ENCODE data around the gene TNIP1. TPM values are rescaled to one million over a fixed set of nuclear protein-coding genes. Genes with fewer than 3 reads are reported as not detected.

TNIP1 gene
- total RNA-seq, 1 experiment from 2014 or later, result 122 TPM

- intact Hi-C loops (cut with micrococcal nuclease; ENCODE audit: unreplicated experiment), result no loop called here
- ChIA-PET CTCF (interaction anchor here (0.7 kb wide), 1 partner anchor 108 kb away, joined by 3 read pairs; no protein-coding TSS in a partner anchor), POLR2A (ENCODE audit: unreplicated experiment) (no interaction called here)
Observed at GRCh38 chr5:151110122-151110681, 29.4 kb upstream of the TNIP1 start.

DNA sequence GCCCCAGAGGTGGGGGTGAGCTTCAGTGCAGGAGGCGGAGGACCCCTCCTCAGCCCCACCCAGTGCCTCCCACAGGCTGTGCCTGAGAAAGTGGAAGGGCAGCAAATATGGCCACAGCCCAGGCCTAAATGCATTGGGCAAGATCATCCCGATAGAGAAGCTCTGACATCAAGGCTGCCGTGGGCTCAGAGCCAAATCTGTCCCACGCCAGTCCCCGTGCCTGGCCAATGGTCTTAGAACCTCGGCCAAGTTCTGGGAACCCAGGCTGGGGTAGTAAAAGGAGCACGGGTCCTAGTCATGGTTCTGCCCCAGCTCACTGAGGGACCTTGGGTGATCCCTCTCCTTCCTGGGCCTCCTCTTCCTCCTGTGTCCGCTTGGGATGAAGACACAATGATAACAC lies 27.7 kb upstream of the TNIP1 start:
- intact Hi-C loops (cut with micrococcal nuclease; ENCODE audit: unreplicated experiment), result no loop called here
- Histone ChIP-seq H3K27me3 (ENCODE audit: insufficient read depth, low read depth) (no peaks in the 10 kb centered on the region), H3K27ac (no peak overlapping the region)

More at GRCh38 chr5:151110122-151110681, 29.4 kb upstream of the TNIP1 start:
- H3K36me3 ChIP-seq (ENCODE audit: low read depth), result no peaks in the 10 kb centered on the region
- no peak overlapping the region for H2AFZ ChIP-seq
- H3K4me1 ChIP-seq (replicated peaks; ENCODE audit: insufficient read depth), result no peaks in the 10 kb centered on the region; the same call in 1 of the 2 replicates
- no peaks in the 10 kb centered on the region for H3K9me2 ChIP-seq (ENCODE audit: insufficient read depth)
- H3K79me2 ChIP-seq (ENCODE audit: low read depth), result no peaks in the 10 kb centered on the region
- H3K27ac ChIP-seq, result no peak overlapping the region
- TF ChIP-seq CTCF (conservative IDR thresholded peaks at IDR 0.05) (no peak), EZH2 (IDR thresholded peaks at IDR 0.05; ENCODE audit: low read depth) (no peak)
- H3K9me3 ChIP-seq (ENCODE audit: insufficient read depth, low read depth), result no peaks in the 10 kb centered on the region
- no peaks in the 10 kb centered on the region for H3F3A ChIP-seq (ENCODE audit: insufficient read depth, low read depth)
- no peak for DNase-seq
- H3K4me2 ChIP-seq, result no peak overlapping the region
- H3K27me3 ChIP-seq (ENCODE audit: insufficient read depth, low read depth), result no peaks in the 10 kb centered on the region
- H4K20me1 ChIP-seq (ENCODE audit: insufficient read depth), result no peaks in the 10 kb centered on the region
- no peak overlapping the region for H3K4me3 ChIP-seq
- BruUV-seq (replicated peaks), result no TSS peak

DNA sequence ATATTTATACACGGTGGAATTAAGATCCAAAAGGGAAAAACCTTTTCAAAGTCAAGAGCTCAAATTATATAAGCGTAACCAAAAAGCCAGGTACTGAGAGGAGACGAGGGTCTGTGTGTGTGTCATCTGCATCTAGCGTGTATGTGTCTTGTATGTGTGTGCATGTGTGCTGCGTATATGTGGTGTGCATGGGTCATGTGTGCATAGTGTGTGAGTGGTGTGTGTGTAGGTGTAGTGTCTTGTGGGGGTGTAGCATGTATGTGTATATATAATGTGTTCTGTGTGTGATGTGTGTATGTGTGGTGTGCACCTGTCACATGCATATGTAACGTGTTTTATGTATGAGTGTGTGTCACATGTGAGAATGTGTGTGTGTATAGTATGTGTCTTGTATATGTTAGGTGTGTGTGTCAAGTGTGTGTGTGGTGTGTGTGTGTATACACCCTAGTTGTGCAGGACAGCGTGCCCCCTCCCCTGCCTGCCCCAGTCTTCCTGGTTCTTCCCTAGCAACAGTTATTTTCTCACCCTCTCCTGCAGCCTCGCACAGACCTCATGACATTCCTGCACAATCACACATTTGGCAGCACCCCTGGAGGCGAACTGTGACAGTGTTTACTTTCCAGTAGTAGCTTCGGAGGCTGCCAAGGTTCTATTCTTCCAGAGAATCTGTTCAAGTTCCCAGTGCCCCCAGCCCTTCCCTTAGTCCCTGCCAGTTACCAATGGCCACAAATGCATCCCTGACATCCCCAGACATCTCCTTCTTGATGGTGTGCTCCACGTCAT lies 27.1 kb upstream of the TNIP1 start:
- Histone ChIP-seq H3K79me2 (ENCODE audit: low read depth) (no peaks in the 10 kb centered on the region), H3K36me3 (ENCODE audit: low read depth) (no peaks in the 10 kb centered on the region), H3K4me3 (no peak overlapping the region), H3K27me3 (ENCODE audit: insufficient read depth, low read depth) (no peaks in the 10 kb centered on the region), H3K4me1 (replicated peaks; ENCODE audit: insufficient read depth) (no peaks in the 10 kb centered on the region; the same call in 1 of the 2 replicates), H2AFZ (no peak overlapping the region), H3F3A (ENCODE audit: insufficient read depth, low read depth) (no peaks in the 10 kb centered on the region), H3K4me2 (no peak overlapping the region), H3K9me2 (ENCODE audit: insufficient read depth) (no peaks in the 10 kb centered on the region), H4K20me1 (ENCODE audit: insufficient read depth) (no peaks in the 10 kb centered on the region), H3K9me3 (ENCODE audit: insufficient read depth, low read depth) (no peaks in the 10 kb centered on the region), H3K27ac (no peak overlapping the region)
- CTCF ChIA-PET, result no interaction called here
- no peak for TF ChIP-seq CTCF (conservative IDR thresholded peaks at IDR 0.05)
- TF ChIP-seq EZH2 (IDR thresholded peaks at IDR 0.05; ENCODE audit: low read depth), result no peak
- intact Hi-C loops (cut with micrococcal nuclease; ENCODE audit: unreplicated experiment), result no loop called here
- POLR2A ChIA-PET (ENCODE audit: unreplicated experiment), result no interaction called here
- peak in 1 of 2 experiments; percentile 42 for DNase-seq
- no TSS peak for BruUV-seq (replicated peaks)

More for the DNA sequence above, 27.7 kb upstream of the TNIP1 start:
- CTCF ChIA-PET, result no interaction called here
- Histone ChIP-seq H3K4me1 (replicated peaks; ENCODE audit: insufficient read depth) (no peaks in the 10 kb centered on the region; the same call in 1 of the 2 replicates), H3K4me2 (no peak overlapping the region), H3K9me2 (ENCODE audit: insufficient read depth) (no peaks in the 10 kb centered on the region), H2AFZ (no peak overlapping the region), H3K9me3 (ENCODE audit: insufficient read depth, low read depth) (no peaks in the 10 kb centered on the region), H3F3A (ENCODE audit: insufficient read depth, low read depth) (no peaks in the 10 kb centered on the region), H3K4me3 (no peak overlapping the region), H4K20me1 (ENCODE audit: insufficient read depth) (no peaks in the 10 kb centered on the region), H3K36me3 (ENCODE audit: low read depth) (no peaks in the 10 kb centered on the region), H3K79me2 (ENCODE audit: low read depth) (no peaks in the 10 kb centered on the region)
- DNase-seq, result no peak
- TF ChIP-seq EZH2 (IDR thresholded peaks at IDR 0.05; ENCODE audit: low read depth) (no peak), CTCF (conservative IDR thresholded peaks at IDR 0.05) (no peak)
- POLR2A ChIA-PET (ENCODE audit: unreplicated experiment), result no interaction called here
- no TSS peak for BruUV-seq (replicated peaks)
